Keratinocyte (primary cell): ENCODE results near the gene ZNF358. TPM values are rescaled to one million over a fixed set of nuclear protein-coding genes. Genes with fewer than 3 reads are reported as not detected.

ENCODE experiments used
- DNase-seq: peaks from one replicate; pipeline ENCODE4 v3.0.0-alpha.2; 2011; ENCODE audit warnings: low read depth, missing footprints, low spot score
- FAIRE-seq: peaks from 2 replicates; lab custom pipeline; 2011; peaks lifted over from hg19 to GRCh38; lab: Jason Lieb, UNC
- H2AFZ ChIP-seq: 2 replicates; pipeline ENCODE4 v1.6.0; 2012; ENCODE audit warnings: low read length, control low read depth, inconsistent platforms; ENCODE audit not compliant: control insufficient read depth
- H3K27ac ChIP-seq: 2 replicates; pipeline ENCODE4 v1.5.1; 2011; ENCODE audit warnings: low read length; ENCODE audit not compliant: control insufficient read depth, insufficient read depth
- H3K27me3 ChIP-seq: 3 replicates; pipeline ENCODE4 v1.6.0; 2011; ENCODE audit warnings: low read length; ENCODE audit not compliant: control insufficient read depth, insufficient read depth; ENCODE audit errors: extremely low read depth
- H3K36me3 ChIP-seq, 2 experiments: 2 replicates in 1 of 2; 3 replicates in 1 of 2; pipeline ENCODE4 v1.5.1; 2011; ENCODE audit warnings: low read length in 2 of 2, mild to moderate bottlenecking in 1 of 2; ENCODE audit not compliant: control insufficient read depth in 2 of 2, insufficient read depth in 2 of 2; ENCODE audit errors: extremely low read depth in 1 of 2
- H3K4me1 ChIP-seq: 3 replicates; pipeline ENCODE4 v1.5.1; 2011; ENCODE audit warnings: low read length; ENCODE audit not compliant: control insufficient read depth, insufficient read depth; ENCODE audit errors: extremely low read depth
- H3K4me2 ChIP-seq: 3 replicates; pipeline ENCODE4 v1.6.0; 2011; ENCODE audit warnings: low read depth, low read length; ENCODE audit not compliant: control insufficient read depth, insufficient read depth; ENCODE audit errors: extremely low read depth
- H3K4me3 ChIP-seq, 3 experiments: fragments of 200-600 bp in 1 of 3; sonication (generic) in 1 of 3; 2 replicates in 2 of 3; 3 replicates in 1 of 3; pipeline ENCODE4 v1.5.1; 2011 to 2016; ENCODE audit warnings: low read length in 3 of 3, mild to moderate bottlenecking in 3 of 3, control low read depth in 2 of 3, inconsistent platforms in 1 of 3, low read depth in 1 of 3, mixed read lengths in 1 of 3, mixed run types in 1 of 3, moderate library complexity in 1 of 3; ENCODE audit not compliant: control insufficient read depth in 2 of 3, insufficient read depth in 2 of 3; ENCODE audit errors: extremely low read depth in 1 of 3
- H3K79me2 ChIP-seq: 2 replicates; pipeline ENCODE4 v1.6.0; 2012; ENCODE audit warnings: low read length; ENCODE audit not compliant: control insufficient read depth, insufficient read depth
- H3K9ac ChIP-seq: 3 replicates; pipeline ENCODE4 v1.6.0; 2011; ENCODE audit warnings: low read length; ENCODE audit not compliant: control insufficient read depth, insufficient read depth; ENCODE audit errors: extremely low read depth
- H3K9me1 ChIP-seq: 3 replicates; pipeline ENCODE4 v1.6.0; 2011; ENCODE audit warnings: low read length; ENCODE audit not compliant: control insufficient read depth, insufficient read depth; ENCODE audit errors: extremely low read depth
- H3K9me3 ChIP-seq: 2 replicates; pipeline ENCODE4 v1.5.1; 2012; ENCODE audit warnings: low read depth, low read length; ENCODE audit not compliant: control insufficient read depth
- H4K20me1 ChIP-seq: 3 replicates; pipeline ENCODE4 v1.6.0; 2011; ENCODE audit warnings: low read length; ENCODE audit not compliant: control insufficient read depth, insufficient read depth; ENCODE audit errors: extremely low read depth
- EZH2 ChIP-seq: IDR thresholded peaks from one replicate; pipeline ENCODE4 v1.6.1; 2012; ENCODE audit warnings: inconsistent platforms, mild to moderate bottlenecking, low read length, moderate library complexity
- dilution Hi-C: fragments of 300-500 bp; cut with MboI; formaldehyde crosslinking; loops from one replicate; pipeline ENCODE4 v1.7.0; 2020; ENCODE audit warnings: low sequenced_read_pairs; ENCODE audit not compliant: extremely low pct_ligation_motif_present
- polyA plus RNA-seq, 5 experiments: library from polyadenylated mRNA; depleted of rRNA in 3 of 5; stranded (reverse) in 3 of 5; stranded (forward) in 1 of 5; unstranded in 1 of 5; fragments of >200 nt; gene quantifications; 1 replicate in 1 of 5; 2 replicates in 3 of 5; 3 replicates in 1 of 5; pipeline versions ENCODE4 v1.2.1 to v1.2.3, GENCODE V29; 2011 to 2012; ENCODE audit warnings: missing spikeins in 2 of 5, low read depth in 1 of 5, low replicate concordance in 1 of 5
- TF ChIP-seq, protein P1 (sequence below), 3 experiments: IDR thresholded peaks in 1 of 3; conservative IDR thresholded peaks in 1 of 3; optimal IDR thresholded peaks in 1 of 3; 2 replicates in 2 of 3; 3 replicates in 1 of 3; pipeline versions ENCODE3 to v1.5.1; 2011; ENCODE audit warnings: low read length in 3 of 3, mild to moderate bottlenecking in 3 of 3, moderate library complexity in 2 of 3, control low read depth in 1 of 3, inconsistent platforms in 1 of 3; ENCODE audit not compliant: insufficient read depth in 2 of 3; ENCODE audit errors: extremely low read depth in 1 of 3

The ZNF358 gene
- polyA plus RNA-seq, 1 donor (not counting 4 experiments of a cell fraction or from before 2014, with no cell fraction given) = 8.5 TPM

DNA sequence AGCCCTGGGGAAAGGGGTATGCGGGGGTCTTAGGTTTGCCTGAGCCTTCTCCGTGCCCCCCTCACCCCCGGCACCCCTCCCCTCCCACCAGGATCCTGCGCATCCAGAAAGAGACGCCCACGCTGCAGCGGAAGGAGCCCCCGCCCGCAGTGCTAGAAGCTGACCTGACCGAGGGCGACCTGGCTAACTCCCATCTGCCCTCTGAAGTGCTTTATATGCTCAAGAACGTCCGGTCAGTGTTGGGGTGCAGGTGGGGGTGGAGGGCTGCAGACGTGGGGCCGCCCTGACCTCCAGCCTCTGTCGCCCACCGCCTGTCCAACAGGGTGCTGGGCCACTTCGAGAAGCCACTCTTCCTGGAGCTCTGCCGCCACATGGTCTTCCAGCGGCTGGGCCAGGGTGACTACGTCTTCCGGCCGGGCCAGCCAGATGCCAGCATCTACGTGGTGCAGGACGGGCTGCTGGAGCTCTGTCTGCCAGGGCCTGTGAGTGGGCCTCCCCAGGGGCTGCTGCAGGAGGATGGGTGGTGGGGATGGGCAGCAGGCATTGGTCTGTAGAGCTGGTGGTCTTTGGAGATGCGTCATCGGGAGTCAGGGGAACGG lies 24.0 kb downstream of the ZNF358 start:
- no peak for FAIRE-seq

DNA sequence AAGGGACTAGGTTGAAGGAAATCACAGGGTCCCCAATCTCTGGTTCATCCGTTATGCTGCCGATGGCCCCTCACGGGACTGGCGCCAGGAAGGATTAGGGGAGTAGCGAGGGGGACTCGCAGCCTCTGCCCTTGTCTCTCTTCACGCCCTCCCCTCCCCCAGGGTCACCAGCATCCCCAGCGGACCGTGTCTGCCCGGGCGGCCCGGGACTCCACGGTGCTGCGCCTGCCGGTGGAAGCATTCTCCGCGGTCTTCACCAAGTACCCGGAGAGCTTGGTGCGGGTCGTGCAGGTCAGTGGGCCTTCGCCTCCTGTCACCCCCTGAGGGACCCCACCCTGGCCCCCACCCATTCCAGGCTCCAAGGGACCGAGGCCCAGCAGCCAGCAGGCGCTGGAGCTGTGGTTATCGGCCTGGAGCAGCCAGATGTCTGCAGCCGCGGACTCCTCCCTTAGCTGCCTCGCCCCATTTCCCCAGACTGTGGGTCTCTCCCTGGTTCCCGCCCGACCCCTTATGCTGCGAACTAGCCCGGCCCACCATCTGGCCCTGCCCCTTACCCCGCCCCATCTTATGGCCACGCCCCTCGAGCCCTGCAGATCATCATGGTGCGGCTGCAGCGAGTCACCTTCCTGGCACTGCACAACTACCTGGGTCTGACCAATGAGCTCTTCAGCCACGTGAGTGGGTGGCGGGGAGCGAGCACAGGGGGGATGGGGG lies 25.0 kb downstream of the ZNF358 start:
- dilution Hi-C loops = no loop called here
- H3K4me2 ChIP-seq = no peak overlapping the region

More for the DNA sequence above, 24.0 kb downstream of the ZNF358 start:
- peaks cover 4% of the 10 kb centered on the region for H3K4me1 ChIP-seq
- no peak overlapping the region for H2AFZ ChIP-seq
- dilution Hi-C loops = no loop called here
- no peak overlapping the region for H3K4me2 ChIP-seq
- no peaks in the 10 kb centered on the region for H4K20me1 ChIP-seq
- H3K36me3 ChIP-seq = peaks cover 15 to 28% of the 10 kb centered on the region in 2 experiments
- H3K27me3 ChIP-seq = no peaks in the 10 kb centered on the region
- no peak overlapping the region for H3K9ac ChIP-seq
- TF ChIP-seq, protein P1, sequence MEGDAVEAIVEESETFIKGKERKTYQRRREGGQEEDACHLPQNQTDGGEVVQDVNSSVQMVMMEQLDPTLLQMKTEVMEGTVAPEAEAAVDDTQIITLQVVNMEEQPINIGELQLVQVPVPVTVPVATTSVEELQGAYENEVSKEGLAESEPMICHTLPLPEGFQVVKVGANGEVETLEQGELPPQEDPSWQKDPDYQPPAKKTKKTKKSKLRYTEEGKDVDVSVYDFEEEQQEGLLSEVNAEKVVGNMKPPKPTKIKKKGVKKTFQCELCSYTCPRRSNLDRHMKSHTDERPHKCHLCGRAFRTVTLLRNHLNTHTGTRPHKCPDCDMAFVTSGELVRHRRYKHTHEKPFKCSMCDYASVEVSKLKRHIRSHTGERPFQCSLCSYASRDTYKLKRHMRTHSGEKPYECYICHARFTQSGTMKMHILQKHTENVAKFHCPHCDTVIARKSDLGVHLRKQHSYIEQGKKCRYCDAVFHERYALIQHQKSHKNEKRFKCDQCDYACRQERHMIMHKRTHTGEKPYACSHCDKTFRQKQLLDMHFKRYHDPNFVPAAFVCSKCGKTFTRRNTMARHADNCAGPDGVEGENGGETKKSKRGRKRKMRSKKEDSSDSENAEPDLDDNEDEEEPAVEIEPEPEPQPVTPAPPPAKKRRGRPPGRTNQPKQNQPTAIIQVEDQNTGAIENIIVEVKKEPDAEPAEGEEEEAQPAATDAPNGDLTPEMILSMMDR (optimal IDR thresholded peaks at IDR 0.05 in 1 of 3, IDR thresholded peaks at IDR 0.05 in 1 of 3, conservative IDR thresholded peaks at IDR 0.05 in 1 of 3; ENCODE audit: extremely low read depth in 1 of 3, insufficient read depth in 2 of 3, low read length in 3 of 3) = no peak
- TF ChIP-seq EZH2 = no peak
- H3K27ac ChIP-seq = no peak overlapping the region
- no peaks in the 10 kb centered on the region for H3K9me3 ChIP-seq
- DNase-seq = no peak
- peaks cover 1% of the 10 kb centered on the region for H3K79me2 ChIP-seq
- no peaks in the 10 kb centered on the region for H3K9me1 ChIP-seq
- no peak overlapping the region for H3K4me3 ChIP-seq

More for the DNA sequence above, 25.0 kb downstream of the ZNF358 start:
- H3K27ac ChIP-seq = no peak overlapping the region
- H3K79me2 ChIP-seq = no peaks in the 10 kb centered on the region
- FAIRE-seq = no peak
- no peak overlapping the region for H3K4me3 ChIP-seq
- H3K36me3 ChIP-seq = peaks cover 15 to 28% of the 10 kb centered on the region in 2 experiments
- H3K9ac ChIP-seq = no peak overlapping the region
- no peak overlapping the region for H2AFZ ChIP-seq
- H3K9me3 ChIP-seq = no peaks in the 10 kb centered on the region
- peaks cover 4% of the 10 kb centered on the region for H3K4me1 ChIP-seq
- no peaks in the 10 kb centered on the region for H4K20me1 ChIP-seq
- no peaks in the 10 kb centered on the region for H3K9me1 ChIP-seq
- no peak for TF ChIP-seq EZH2
- TF ChIP-seq, protein P1 (optimal IDR thresholded peaks at IDR 0.05 in 1 of 3, IDR thresholded peaks at IDR 0.05 in 1 of 3, conservative IDR thresholded peaks at IDR 0.05 in 1 of 3; ENCODE audit: extremely low read depth in 1 of 3, insufficient read depth in 2 of 3, low read length in 3 of 3) = no peak
- DNase-seq = no peak
- no peaks in the 10 kb centered on the region for H3K27me3 ChIP-seq
